DOHH2 (cell line): Measurements from ENCODE around the gene SLC4A1AP.

Experiments
- EZH2phosphoT487 ChIP-seq: fragments of 200-600 bp; sonication (generic); IDR thresholded peaks from 2 replicates; pipeline ENCODE4 v1.6.1; 2017; ENCODE audit warnings: borderline replicate concordance, mild to moderate bottlenecking, antibody characterized with exemption, low read length, moderate library complexity, mixed read lengths
- TF ChIP-seq, protein P1 (sequence below): fragments of 200-600 bp; sonication (generic); IDR thresholded peaks from one replicate; pipeline ENCODE4 v1.5.1; 2014; ENCODE audit warnings: antibody characterized with exemption, mild to moderate bottlenecking, low read depth, low read length; ENCODE audit not compliant: poor library complexity, severe bottlenecking

DNA sequence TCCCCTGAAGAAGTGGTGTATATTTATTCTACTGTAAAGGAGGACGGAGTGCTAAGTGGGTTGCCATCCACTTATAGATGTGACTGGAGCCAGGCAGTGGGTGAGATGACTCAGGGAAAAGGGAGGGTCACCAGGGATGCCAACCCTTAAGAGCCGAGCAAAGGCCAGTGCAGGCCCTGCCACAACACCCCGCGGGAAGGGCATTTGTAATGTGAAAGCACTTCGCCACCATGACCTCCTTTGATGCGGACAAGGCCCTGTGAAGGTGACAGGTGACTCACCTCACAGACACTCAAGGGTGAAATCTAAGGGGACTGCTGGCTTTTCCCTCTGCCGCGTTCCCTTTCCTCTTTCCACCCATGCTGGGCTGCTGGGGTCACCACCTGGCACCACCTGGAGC lies 57.6 kb downstream of the SLC4A1AP start:
- TF ChIP-seq, protein P1, sequence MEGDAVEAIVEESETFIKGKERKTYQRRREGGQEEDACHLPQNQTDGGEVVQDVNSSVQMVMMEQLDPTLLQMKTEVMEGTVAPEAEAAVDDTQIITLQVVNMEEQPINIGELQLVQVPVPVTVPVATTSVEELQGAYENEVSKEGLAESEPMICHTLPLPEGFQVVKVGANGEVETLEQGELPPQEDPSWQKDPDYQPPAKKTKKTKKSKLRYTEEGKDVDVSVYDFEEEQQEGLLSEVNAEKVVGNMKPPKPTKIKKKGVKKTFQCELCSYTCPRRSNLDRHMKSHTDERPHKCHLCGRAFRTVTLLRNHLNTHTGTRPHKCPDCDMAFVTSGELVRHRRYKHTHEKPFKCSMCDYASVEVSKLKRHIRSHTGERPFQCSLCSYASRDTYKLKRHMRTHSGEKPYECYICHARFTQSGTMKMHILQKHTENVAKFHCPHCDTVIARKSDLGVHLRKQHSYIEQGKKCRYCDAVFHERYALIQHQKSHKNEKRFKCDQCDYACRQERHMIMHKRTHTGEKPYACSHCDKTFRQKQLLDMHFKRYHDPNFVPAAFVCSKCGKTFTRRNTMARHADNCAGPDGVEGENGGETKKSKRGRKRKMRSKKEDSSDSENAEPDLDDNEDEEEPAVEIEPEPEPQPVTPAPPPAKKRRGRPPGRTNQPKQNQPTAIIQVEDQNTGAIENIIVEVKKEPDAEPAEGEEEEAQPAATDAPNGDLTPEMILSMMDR, result no peak
- TF ChIP-seq EZH2phosphoT487, result no peak
